HEK293T (cell line): ENCODE results near the gene ASB5.

ENCODE experiments used
- ARNT ChIP-seq: fragments of 450-650 bp; IDR thresholded peaks from 2 replicates; pipeline ENCODE4 v1.6.1; 2017; ENCODE audit warnings: mild to moderate bottlenecking
- FOXK2 ChIP-seq: fragments of 450-650 bp; IDR thresholded peaks from 2 replicates; pipeline ENCODE4 v1.6.1; 2016; ENCODE audit warnings: mild to moderate bottlenecking
- L3MBTL2 ChIP-seq: fragments of 450-650 bp; conservative IDR thresholded peaks from 2 replicates; pipeline ENCODE4 v1.6.1; 2016; ENCODE audit warnings: mild to moderate bottlenecking

DNA sequence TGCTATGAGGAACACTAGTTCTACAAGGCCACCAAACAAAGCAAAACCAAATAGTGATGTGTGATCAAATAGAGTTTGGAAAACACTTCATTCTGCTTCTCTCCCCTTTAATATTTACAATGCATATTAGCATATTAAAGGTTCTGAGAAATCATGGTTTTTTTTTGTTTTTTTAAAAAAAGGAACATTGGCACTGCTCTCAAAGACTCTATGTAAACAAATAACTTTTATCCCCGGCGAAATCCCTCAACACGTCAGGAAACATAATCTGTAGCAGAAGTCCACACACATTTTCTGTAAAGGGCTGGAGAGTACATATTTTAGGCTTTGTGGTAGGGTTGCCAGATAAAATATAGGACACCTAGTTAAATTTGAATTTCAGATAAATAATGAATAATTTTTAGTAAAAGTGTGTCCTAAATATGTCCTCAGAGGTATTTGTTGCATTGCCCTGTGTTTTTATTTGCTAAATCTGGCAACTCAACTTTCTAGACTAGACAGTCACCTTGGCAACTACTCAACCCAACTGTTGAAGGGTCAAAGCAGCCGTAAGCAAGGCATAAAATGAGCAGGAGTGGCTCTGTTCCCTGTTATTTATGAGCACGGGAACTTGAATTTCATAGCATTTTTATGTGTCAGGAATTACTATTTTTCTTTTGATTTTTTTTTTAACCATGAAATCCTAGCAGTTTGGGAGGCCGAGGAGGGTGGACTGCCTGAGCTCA lies 82.2 kb downstream of the ASB5 start:
- TF ChIP-seq FOXK2 = no peak
- TF ChIP-seq L3MBTL2 = no peak
- TF ChIP-seq ARNT = no peak
